ENCODE results near the gene HRH3. TPM values are rescaled to one million over a fixed set of nuclear protein-coding genes. Genes with fewer than 3 reads are reported as not detected.

HRH3 gene
- total RNA-seq, 1 donor from 2014 or later = 0.21 TPM

GRCh38 chr20:62197801-62198200, 22.3 kb downstream of the HRH3 start:
- Histone ChIP-seq H3K27me3 (no peaks in the 10 kb centered on the region), H3K4me1 (no peaks in the 10 kb centered on the region), H3K4me3 (no peak overlapping the region), H3K36me3 (peaks cover 69 to 71% of the 10 kb centered on the region in 2 donors), H3K9me3 (no peaks in the 10 kb centered on the region), H3K27ac (no peak overlapping the region)
- TF ChIP-seq CTCF (IDR thresholded peaks at IDR 0.05) = no peak
- DNase-seq (ENCODE audit: low spot score in 2 of 2) = no peak
- intact Hi-C loops (cut with DNase I) = no loop called here

GRCh38 chr20:62197311-62197710, 22.8 kb downstream of the HRH3 start:
- Histone ChIP-seq H3K4me1 (no peaks in the 10 kb centered on the region), H3K9me3 (no peaks in the 10 kb centered on the region), H3K36me3 (peaks cover 64 to 67% of the 10 kb centered on the region in 2 donors), H3K4me3 (no peak overlapping the region), H3K27me3 (no peaks in the 10 kb centered on the region), H3K27ac (no peak overlapping the region)
- intact Hi-C loops (cut with DNase I) = no loop called here
- TF ChIP-seq CTCF (IDR thresholded peaks at IDR 0.05) = no peak
- DNase-seq (ENCODE audit: low spot score in 2 of 2) = no peak

- no peak overlapping the region for H3K4me3 ChIP-seq
- H3K9me3 ChIP-seq = no peaks in the 10 kb centered on the region
- intact Hi-C loops (cut with DNase I) = no loop called here
- H3K27ac ChIP-seq = no peak overlapping the region
- H3K4me1 ChIP-seq = no peaks in the 10 kb centered on the region
- no peak for TF ChIP-seq CTCF (IDR thresholded peaks at IDR 0.05)
- no peaks in the 10 kb centered on the region for H3K27me3 ChIP-seq
- DNase-seq (ENCODE audit: low spot score in 2 of 2) = no peak
- H3K36me3 ChIP-seq = peaks cover 57 to 60% of the 10 kb centered on the region in 2 donors
Measured at GRCh38 chr20:62196286-62196685, 23.8 kb downstream of the HRH3 start.

- no peaks in the 10 kb centered on the region for H3K9me3 ChIP-seq
- H3K27me3 ChIP-seq = no peaks in the 10 kb centered on the region
- DNase-seq (ENCODE audit: low spot score in 2 of 2) = no peak
- no peak overlapping the region for H3K4me3 ChIP-seq
- no peaks in the 10 kb centered on the region for H3K4me1 ChIP-seq
- no peak for TF ChIP-seq CTCF (IDR thresholded peaks at IDR 0.05)
- no peak overlapping the region for H3K27ac ChIP-seq
- peaks cover 56 to 59% of the 10 kb centered on the region in 2 donors for H3K36me3 ChIP-seq
- intact Hi-C loops (cut with DNase I) = no loop called here
Measured at GRCh38 chr20:62195736-62196135, 24.3 kb downstream of the HRH3 start.

GRCh38 chr20:62195075-62195405, 25.0 kb downstream of the HRH3 start:
- no peak for TF ChIP-seq CTCF (IDR thresholded peaks at IDR 0.05)
- H3K27me3 ChIP-seq = no peaks in the 10 kb centered on the region
- DNase-seq (ENCODE audit: low spot score in 2 of 2) = no peak
- H3K9me3 ChIP-seq = no peaks in the 10 kb centered on the region
- H3K27ac ChIP-seq = no peak overlapping the region
- intact Hi-C loops (cut with DNase I) = no loop called here
- no peaks in the 10 kb centered on the region for H3K4me1 ChIP-seq
- H3K4me3 ChIP-seq = no peak overlapping the region
- peaks cover 52 to 56% of the 10 kb centered on the region in 2 donors for H3K36me3 ChIP-seq

Data from ascending aorta (tissue), 2 donors.